A549 (cell line): ENCODE results near the gene ING3. TPM values are rescaled to one million over a fixed set of nuclear protein-coding genes. Genes with fewer than 3 reads are reported as not detected.

Experiments used
- ATAC-seq, 2 experiments: fragments of 200-7000 bp in 1 of 2; fragments of >200 bp in 1 of 2; cut with Nextera tagmentation in 1 of 2; cut with Tn5 transposase in 1 of 2; 3 replicates each; pipeline versions ENCODE4 v1.8.0 to v1.9.1; 2018 to 2020; ENCODE audit warnings: mild to moderate bottlenecking in 1 of 2, moderate library complexity in 1 of 2
- CTCF ChIA-PET: fragments of 300-600 bp; sonication (Branson Sonifier 250); formaldehyde crosslinking; extraction: SDS; loops from one replicate; lab custom pipeline; 2021; ENCODE audit warnings: antibody characterized with exemption, inconsistent platforms; lab: Yijun Ruan, JAX
- POLR2A ChIA-PET: fragments of 350-600 bp; formaldehyde crosslinking; extraction: SDS; loops from one replicate; lab custom pipeline; 2021; ENCODE audit warnings: antibody characterized with exemption, inconsistent platforms; lab: Yijun Ruan, JAX
- DNase-seq, 2 experiments: peaks; one replicate each; pipeline versions ENCODE4 v3.0.0 to v3.0.0-alpha.2; 2011 to 2016; ENCODE audit warnings: low read depth in 1 of 2, low spot score in 1 of 2
- FAIRE-seq: peaks from 2 replicates; lab custom pipeline; 2011; peaks lifted over from hg19 to GRCh38; lab: Jason Lieb, UNC
- H3K27ac ChIP-seq, 2 experiments: fragments of >200 bp; sonication (Bioruptor Twin); formaldehyde crosslinking; 3 replicates each; pipeline ENCODE4 v1.5.1; 2016 to 2017
- H3K4me1 ChIP-seq: fragments of >200 bp; sonication (Bioruptor Twin); formaldehyde crosslinking; 3 replicates; pipeline ENCODE4 v1.6.1; 2016
- H3K4me2 ChIP-seq: fragments of >200 bp; sonication (Bioruptor Twin); formaldehyde crosslinking; 3 replicates; pipeline ENCODE4 v1.6.1; 2016
- H3K4me3 ChIP-seq: fragments of >200 bp; sonication (Bioruptor Twin); formaldehyde crosslinking; 3 replicates; pipeline ENCODE4 v1.5.1; 2016
- H3K9me3 ChIP-seq: fragments of >200 bp; sonication (Bioruptor Twin); formaldehyde crosslinking; 3 replicates; pipeline ENCODE4 v1.6.1; 2016
- CBX2 ChIP-seq: fragments of 200-600 bp; sonication (generic); IDR thresholded peaks from 2 replicates; pipeline ENCODE4 v1.6.1; 2016; ENCODE audit warnings: low read depth, mild to moderate bottlenecking, borderline replicate concordance
- CEBPB ChIP-seq, 2 experiments: fragments of >200 bp in 1 of 2; sonication (Bioruptor Twin) in 1 of 2; formaldehyde crosslinking in 1 of 2; IDR thresholded peaks; 2 replicates each; pipeline ENCODE4 v1.6.1; 2012 to 2016
- CHD2 ChIP-seq: fragments of 150-350 bp; IDR thresholded peaks from 2 replicates; pipeline ENCODE4 v1.6.1; 2014; ENCODE audit warnings: low read length; ENCODE audit not compliant: partially characterized antibody
- CTCF ChIP-seq: fragments of >200 bp; sonication (Bioruptor Twin); formaldehyde crosslinking; IDR thresholded peaks from 3 replicates; pipeline ENCODE4 v1.5.1; 2016
- EHMT2 ChIP-seq: fragments of 200-600 bp; sonication (generic); IDR thresholded peaks from 2 replicates; pipeline ENCODE4 v1.6.1; 2016; ENCODE audit warnings: antibody characterized with exemption, low read depth, mild to moderate bottlenecking, moderate library complexity
- ELK1 ChIP-seq: fragments of 150-350 bp; IDR thresholded peaks from 2 replicates; pipeline ENCODE4 v1.6.1; 2014; ENCODE audit warnings: low read depth, mild to moderate bottlenecking, low read length
- EP300 ChIP-seq, 2 experiments: fragments of >200 bp; sonication (Bioruptor Twin); formaldehyde crosslinking; IDR thresholded peaks; 2 replicates in 1 of 2; 3 replicates in 1 of 2; pipeline ENCODE4 v1.6.1; 2016 to 2017
- ESRRA ChIP-seq: fragments of 150-350 bp; IDR thresholded peaks from 2 replicates; pipeline ENCODE4 v1.6.1; 2014; ENCODE audit warnings: mild to moderate bottlenecking, low read length, borderline replicate concordance
- FOSB ChIP-seq: fragments of 250-450 bp; sonication (Bioruptor Pico); IDR thresholded peaks from 2 replicates; pipeline ENCODE4 v1.5.0; 2020; ENCODE audit warnings: mild to moderate bottlenecking, moderate library complexity
- GATA3 ChIP-seq: IDR thresholded peaks from 2 replicates; pipeline ENCODE4 v1.6.1; 2012; ENCODE audit warnings: borderline replicate concordance
- HES2 ChIP-seq: fragments of >200 bp; sonication (Bioruptor Twin); formaldehyde crosslinking; IDR thresholded peaks from 2 replicates; pipeline ENCODE4 v1.6.1; 2016
- HEYL ChIP-seq: fragments of 250-450 bp; sonication (Bioruptor Pico); IDR thresholded peaks from 2 replicates; pipeline ENCODE4 v1.8.0; 2021; ENCODE audit warnings: mild to moderate bottlenecking, moderate library complexity
- HOXB5 ChIP-seq: fragments of 250-450 bp; sonication (Bioruptor Pico); IDR thresholded peaks from 2 replicates; pipeline ENCODE4 v1.5.0; 2020; ENCODE audit warnings: mild to moderate bottlenecking, moderate library complexity
- JUN ChIP-seq, 2 experiments: fragments of >200 bp; sonication (Bioruptor Twin); formaldehyde crosslinking; IDR thresholded peaks; 2 replicates in 1 of 2; 3 replicates in 1 of 2; pipeline ENCODE4 v1.6.1; 2016 to 2017
- JUNB ChIP-seq: fragments of >200 bp; sonication (Bioruptor Twin); formaldehyde crosslinking; IDR thresholded peaks from 2 replicates; pipeline ENCODE4 v1.6.1; 2016
- KDM5A ChIP-seq: fragments of 200-600 bp; sonication (generic); IDR thresholded peaks from 2 replicates; pipeline ENCODE4 v1.6.1; 2016; ENCODE audit warnings: antibody characterized with exemption, mild to moderate bottlenecking
- MAZ ChIP-seq: fragments of 150-350 bp; IDR thresholded peaks from 2 replicates; pipeline ENCODE4 v1.6.1; 2014; ENCODE audit warnings: antibody characterized with exemption, low read depth, low read length, borderline replicate concordance
- NR3C1 ChIP-seq: fragments of >200 bp; sonication (Bioruptor Twin); formaldehyde crosslinking; IDR thresholded peaks from 3 replicates; pipeline ENCODE4 v1.6.1; 2017
- PHF8 ChIP-seq: fragments of 200-600 bp; sonication (generic); IDR thresholded peaks from 2 replicates; pipeline ENCODE4 v1.6.1; 2016; ENCODE audit warnings: low read depth, mild to moderate bottlenecking, antibody characterized with exemption, moderate library complexity, borderline replicate concordance
- POLR2AphosphoS2 ChIP-seq: conservative IDR thresholded peaks from 2 replicates; pipeline ENCODE4 v1.6.1; 2012; ENCODE audit warnings: low read length, improper control_type of control experiment, inconsistent platforms
- RAD21 ChIP-seq, 2 experiments: fragments of >200 bp in 1 of 2; sonication (Bioruptor Twin) in 1 of 2; formaldehyde crosslinking in 1 of 2; IDR thresholded peaks in 1 of 2; conservative IDR thresholded peaks in 1 of 2; 2 replicates in 1 of 2; 3 replicates in 1 of 2; pipeline ENCODE4 v1.6.1; 2012 to 2018; ENCODE audit warnings: inconsistent platforms in 1 of 2
- RARB ChIP-seq: fragments of 250-450 bp; sonication (Bioruptor Pico); IDR thresholded peaks from 2 replicates; pipeline ENCODE4 v1.8.0; 2021; ENCODE audit warnings: mild to moderate bottlenecking, moderate library complexity
- RCOR1 ChIP-seq: fragments of 150-350 bp; IDR thresholded peaks from 2 replicates; pipeline ENCODE4 v1.6.1; 2014; ENCODE audit warnings: antibody characterized with exemption, low read length, low read depth
- RNF2 ChIP-seq: fragments of 200-600 bp; sonication (generic); IDR thresholded peaks from 2 replicates; pipeline ENCODE4 v1.6.1; 2016; ENCODE audit warnings: low read depth, mild to moderate bottlenecking, antibody characterized with exemption, moderate library complexity, borderline replicate concordance
- SMC3 ChIP-seq: fragments of >200 bp; sonication (Bioruptor Twin); formaldehyde crosslinking; IDR thresholded peaks from 3 replicates; pipeline ENCODE4 v1.6.1; 2018; ENCODE audit warnings: inconsistent platforms
- SREBF2 ChIP-seq: fragments of 450-650 bp; IDR thresholded peaks from 2 replicates; pipeline ENCODE4 v1.6.1; 2014; ENCODE audit warnings: mild to moderate bottlenecking, moderate library complexity
- ZC3H11A ChIP-seq: fragments of 450-650 bp; IDR thresholded peaks from 2 replicates; pipeline ENCODE4 v1.6.1; 2014; ENCODE audit warnings: antibody characterized with exemption, mild to moderate bottlenecking
- ZNF302 ChIP-seq: fragments of 250-450 bp; sonication (Bioruptor Pico); IDR thresholded peaks from 2 replicates; pipeline ENCODE4 v1.9.0; 2021; ENCODE audit warnings: inconsistent platforms, mild to moderate bottlenecking, moderate library complexity
- WGBS: methylation state at CpG from one replicate; pipeline ENCODE4 v1.1.6; 2017; ENCODE audit errors: missing lambda C conversion rate; 5-methylcytosine and 5-hydroxymethylcytosine counted together
- polyA plus RNA-seq, 4 experiments: library from polyadenylated mRNA; depleted of rRNA in 3 of 4; stranded (reverse); fragments of >200 nt; fragmentation: RNase III in 1 of 4; extraction: RNeasy Plus Mini Kit Qiagen cat#74134 plus additional on column Dnase treatment in 1 of 4; gene quantifications; 2 replicates in 3 of 4; 3 replicates in 1 of 4; pipeline ENCODE4 v1.2.3, GENCODE V29; 2011 to 2017

The ING3 gene
- polyA plus RNA-seq, 2 of the 4 experiments (the other 2 are of a cell fraction) = 5.6 to 11.3 TPM

- POLR2A ChIA-PET = no interaction called here
- ATAC-seq (no peak), FAIRE-seq (no peak), DNase-seq (no peak)
- Histone ChIP-seq H3K27ac (no peak overlapping the region), H3K4me3 (no peak overlapping the region), H3K4me1 (no peaks in the 10 kb centered on the region; the same call in 2 of the 3 replicates), H3K4me2 (no peak overlapping the region), H3K9me3 (no peaks in the 10 kb centered on the region)
- 21% methylated on average over 8 of the region's 8 CpGs for WGBS
- TF ChIP-seq CBX2 (no peak), SMC3 (no peak), EHMT2 (no peak), FOSB (CRISPR knock-in tag) (no peak), CHD2 (no peak), POLR2AphosphoS2 (no peak), RAD21 (conservative IDR thresholded peaks at IDR 0.05 in 1 of 2, IDR thresholded peaks at IDR 0.05 in 1 of 2) (no peak), NR3C1 (no peak), PHF8 (no peak), CTCF (no peak), HES2 (no peak), RARB (CRISPR knock-in tag) (no peak), ZNF302 (CRISPR knock-in tag) (no peak), ZC3H11A (no peak), EP300 (IDR thresholded peaks at IDR 0.05) (no peak), JUNB (no peak)
- CTCF ChIA-PET = interaction anchor here (0.7 kb wide), 1 partner anchor 38 kb away, joined by 3 read pairs; no protein-coding TSS in a partner anchor
Observed at GRCh38 chr7:121023683-121024511, 73.3 kb downstream of the ING3 start.

GRCh38 chr7:121024611-121025010, 74.0 kb downstream of the ING3 start:
- Histone ChIP-seq H3K9me3 (no peaks in the 10 kb centered on the region), H3K4me3 (no peak overlapping the region), H3K4me1 (no peaks in the 10 kb centered on the region; the same call in 2 of the 3 replicates), H3K27ac (no peak overlapping the region), H3K4me2 (no peak overlapping the region)
- ATAC-seq (no peak), FAIRE-seq (no peak), DNase-seq (no peak)
- ChIA-PET POLR2A (no interaction called here), CTCF (interaction anchor here (0.7 kb wide), 1 partner anchor 37 kb away, joined by 3 read pairs; no protein-coding TSS in a partner anchor)
- TF ChIP-seq HOXB5 (CRISPR knock-in tag) = no peak
- TF ChIP-seq RARB (CRISPR knock-in tag) = no peak
- no peak for TF ChIP-seq KDM5A
- no peak for TF ChIP-seq HEYL (CRISPR knock-in tag)
- TF ChIP-seq JUN (IDR thresholded peaks at IDR 0.05) = no peak
- TF ChIP-seq CEBPB (IDR thresholded peaks at IDR 0.05) = no peak
- no peak for TF ChIP-seq GATA3
- 23% methylated on average over 5 of the region's 5 CpGs for WGBS

GRCh38 chr7:121026159-121026558, 75.6 kb downstream of the ING3 start:
- FAIRE-seq (no peak), DNase-seq (no peak), ATAC-seq (no peak)
- ChIA-PET CTCF (no interaction called here), POLR2A (no interaction called here)
- no peak for TF ChIP-seq KDM5A
- TF ChIP-seq POLR2AphosphoS2 = no peak
- no peak for TF ChIP-seq EP300 (IDR thresholded peaks at IDR 0.05)
- TF ChIP-seq SREBF2 = no peak
- no peak for TF ChIP-seq RNF2
- no peak for TF ChIP-seq MAZ
- no peak for TF ChIP-seq SMC3
- TF ChIP-seq ESRRA = no peak
- no peak for TF ChIP-seq ELK1
- no peak for TF ChIP-seq RCOR1
- TF ChIP-seq ZC3H11A = no peak
- no peak for TF ChIP-seq EHMT2
- no peaks in the 10 kb centered on the region for H3K9me3 ChIP-seq
- no peaks in the 10 kb centered on the region for H3K4me1 ChIP-seq
- H3K27ac ChIP-seq = no peak overlapping the region
- H3K4me2 ChIP-seq = no peak overlapping the region
- no peak overlapping the region for H3K4me3 ChIP-seq
- WGBS = 90% methylated on average over 1 of the region's 1 CpG
